BE2C (cell line): ENCODE data around the gene PGC.

Experiments used
- DNase-seq: peaks from one replicate; pipeline ENCODE4 v3.0.0-alpha.2; 2020
- H3K27me3 ChIP-seq: fragments of 250-450 bp; sonication (Bioruptor Pico); 2 replicates; pipeline ENCODE4 v1.5.1; 2020; ENCODE audit warnings: mild to moderate bottlenecking
- H3K36me3 ChIP-seq: fragments of 250-450 bp; sonication (Bioruptor Pico); 2 replicates; pipeline ENCODE4 v1.5.1; 2020; ENCODE audit warnings: mild to moderate bottlenecking
- H3K4me1 ChIP-seq: fragments of 250-450 bp; sonication (Bioruptor Pico); 2 replicates; pipeline ENCODE4 v1.5.1; 2020
- H3K4me3 ChIP-seq: 2 replicates; pipeline ENCODE4 v1.5.1; 2011; ENCODE audit warnings: low read depth, low read length
- H3K9me3 ChIP-seq: fragments of 250-450 bp; sonication (Bioruptor Pico); 2 replicates; pipeline ENCODE4 v1.5.1; 2020
- TF ChIP-seq, protein P1 (sequence below): IDR thresholded peaks from 2 replicates; pipeline ENCODE4 v1.5.1; 2012; ENCODE audit warnings: mild to moderate bottlenecking, low read depth, low read length

PGC gene

GRCh38 chr6:41695825-41696224 is 51.4 kb downstream of the PGC start:
- Histone ChIP-seq H3K9me3 (no peaks in the 10 kb centered on the region), H3K4me1 (no peaks in the 10 kb centered on the region), H3K4me3 (no peak overlapping the region), H3K27me3 (no peaks in the 10 kb centered on the region), H3K36me3 (no peaks in the 10 kb centered on the region)
- TF ChIP-seq, protein P1, sequence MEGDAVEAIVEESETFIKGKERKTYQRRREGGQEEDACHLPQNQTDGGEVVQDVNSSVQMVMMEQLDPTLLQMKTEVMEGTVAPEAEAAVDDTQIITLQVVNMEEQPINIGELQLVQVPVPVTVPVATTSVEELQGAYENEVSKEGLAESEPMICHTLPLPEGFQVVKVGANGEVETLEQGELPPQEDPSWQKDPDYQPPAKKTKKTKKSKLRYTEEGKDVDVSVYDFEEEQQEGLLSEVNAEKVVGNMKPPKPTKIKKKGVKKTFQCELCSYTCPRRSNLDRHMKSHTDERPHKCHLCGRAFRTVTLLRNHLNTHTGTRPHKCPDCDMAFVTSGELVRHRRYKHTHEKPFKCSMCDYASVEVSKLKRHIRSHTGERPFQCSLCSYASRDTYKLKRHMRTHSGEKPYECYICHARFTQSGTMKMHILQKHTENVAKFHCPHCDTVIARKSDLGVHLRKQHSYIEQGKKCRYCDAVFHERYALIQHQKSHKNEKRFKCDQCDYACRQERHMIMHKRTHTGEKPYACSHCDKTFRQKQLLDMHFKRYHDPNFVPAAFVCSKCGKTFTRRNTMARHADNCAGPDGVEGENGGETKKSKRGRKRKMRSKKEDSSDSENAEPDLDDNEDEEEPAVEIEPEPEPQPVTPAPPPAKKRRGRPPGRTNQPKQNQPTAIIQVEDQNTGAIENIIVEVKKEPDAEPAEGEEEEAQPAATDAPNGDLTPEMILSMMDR, result no peak
- no peak for DNase-seq

GRCh38 chr6:41694815-41695526 is 52.2 kb downstream of the PGC start:
- Histone ChIP-seq H3K9me3 (no peaks in the 10 kb centered on the region), H3K36me3 (no peaks in the 10 kb centered on the region; the same call in 1 of the 2 replicates), H3K27me3 (no peaks in the 10 kb centered on the region), H3K4me3 (no peak overlapping the region), H3K4me1 (no peaks in the 10 kb centered on the region)
- DNase-seq, result no peak
- TF ChIP-seq, protein P1, result no peak

DNA sequence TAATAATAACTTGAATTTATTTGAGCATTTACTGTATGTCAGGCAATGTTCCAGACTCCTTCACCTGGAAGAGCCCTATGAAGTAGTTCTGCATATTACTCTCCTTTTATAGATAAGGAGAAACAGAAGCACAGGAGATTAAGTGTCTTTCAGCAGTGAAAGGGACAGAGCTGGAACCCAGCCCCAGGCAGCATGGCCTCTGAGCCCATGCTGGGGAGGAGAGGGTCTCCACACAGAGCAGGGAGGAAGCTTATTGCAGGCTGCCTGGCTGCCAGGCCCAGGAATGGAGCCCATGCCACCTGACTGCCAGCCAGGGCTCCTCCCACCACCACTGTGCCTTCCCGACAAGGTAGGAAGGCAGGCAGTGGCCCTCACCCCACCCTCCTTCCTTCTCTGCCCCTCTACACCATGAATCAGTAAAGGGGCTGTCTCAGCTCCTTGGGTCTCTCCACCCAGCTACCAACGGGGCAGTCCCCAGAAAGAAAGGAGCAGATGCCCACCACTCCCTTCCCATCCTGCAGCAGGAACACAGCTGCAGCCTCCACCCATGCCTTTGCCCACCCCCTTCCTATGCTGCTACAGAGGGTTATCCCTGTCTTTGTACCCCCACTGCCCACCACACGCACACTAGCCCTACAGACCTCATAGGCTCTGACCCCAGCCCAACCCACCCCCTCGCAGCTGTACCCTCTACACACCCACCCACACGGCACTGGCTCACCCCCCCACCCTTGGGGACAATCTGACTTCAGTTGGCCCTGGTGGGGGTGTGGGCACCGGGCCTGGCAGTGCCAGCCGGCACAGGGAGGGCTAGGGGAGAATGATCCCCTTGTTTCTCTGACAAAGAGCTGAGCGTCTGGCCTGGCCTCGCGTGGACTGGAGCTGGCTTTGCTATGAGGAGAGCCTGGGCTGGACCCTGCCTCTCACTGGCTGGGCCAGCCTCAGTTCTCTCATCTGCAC is 53.6 kb downstream of the PGC start:
- Histone ChIP-seq H3K9me3 (no peaks in the 10 kb centered on the region), H3K4me1 (no peaks in the 10 kb centered on the region), H3K36me3 (no peaks in the 10 kb centered on the region; the same call in 1 of the 2 replicates), H3K4me3 (no peak overlapping the region), H3K27me3 (no peaks in the 10 kb centered on the region)
- DNase-seq, result no peak
- TF ChIP-seq, protein P1, result no peak

- H3K4me3 ChIP-seq, result no peak overlapping the region
- H3K27me3 ChIP-seq, result no peaks in the 10 kb centered on the region
- no peak for DNase-seq
- TF ChIP-seq, protein P1, result no peak
- no peaks in the 10 kb centered on the region for H3K9me3 ChIP-seq
- no peaks in the 10 kb centered on the region; the same call in 1 of the 2 replicates for H3K36me3 ChIP-seq
- no peaks in the 10 kb centered on the region for H3K4me1 ChIP-seq
These were observed 54.5 kb downstream of the PGC start for GRCh38 chr6:41692730-41693129.

- TF ChIP-seq, protein P1, result no peak
- DNase-seq, result no peak
- Histone ChIP-seq H3K9me3 (no peaks in the 10 kb centered on the region), H3K27me3 (no peaks in the 10 kb centered on the region), H3K36me3 (no peaks in the 10 kb centered on the region; the same call in 1 of the 2 replicates), H3K4me1 (no peaks in the 10 kb centered on the region), H3K4me3 (no peak overlapping the region)
These were observed 55.0 kb downstream of the PGC start for GRCh38 chr6:41692080-41692675.
